Loucy (cell line): ENCODE results near the gene HIBCH.

Experiments
- CTCF ChIP-seq: fragments of 200-600 bp; sonication (generic); conservative IDR thresholded peaks from 2 replicates; pipeline ENCODE4 v1.5.1; 2014; ENCODE audit warnings: mild to moderate bottlenecking, antibody characterized with exemption, low read length
- EZH2phosphoT487 ChIP-seq: fragments of 200-600 bp; IDR thresholded peaks from 2 replicates; pipeline ENCODE4 v1.6.1; 2018; ENCODE audit warnings: antibody characterized with exemption, mild to moderate bottlenecking, moderate library complexity, borderline replicate concordance

- TF ChIP-seq CTCF (no peak), EZH2phosphoT487 (no peak)
Measured at GRCh38 chr2:190352668-190353536, 33.3 kb upstream of the HIBCH start.
